ENCODE results near the gene FAM184A.

DNA sequence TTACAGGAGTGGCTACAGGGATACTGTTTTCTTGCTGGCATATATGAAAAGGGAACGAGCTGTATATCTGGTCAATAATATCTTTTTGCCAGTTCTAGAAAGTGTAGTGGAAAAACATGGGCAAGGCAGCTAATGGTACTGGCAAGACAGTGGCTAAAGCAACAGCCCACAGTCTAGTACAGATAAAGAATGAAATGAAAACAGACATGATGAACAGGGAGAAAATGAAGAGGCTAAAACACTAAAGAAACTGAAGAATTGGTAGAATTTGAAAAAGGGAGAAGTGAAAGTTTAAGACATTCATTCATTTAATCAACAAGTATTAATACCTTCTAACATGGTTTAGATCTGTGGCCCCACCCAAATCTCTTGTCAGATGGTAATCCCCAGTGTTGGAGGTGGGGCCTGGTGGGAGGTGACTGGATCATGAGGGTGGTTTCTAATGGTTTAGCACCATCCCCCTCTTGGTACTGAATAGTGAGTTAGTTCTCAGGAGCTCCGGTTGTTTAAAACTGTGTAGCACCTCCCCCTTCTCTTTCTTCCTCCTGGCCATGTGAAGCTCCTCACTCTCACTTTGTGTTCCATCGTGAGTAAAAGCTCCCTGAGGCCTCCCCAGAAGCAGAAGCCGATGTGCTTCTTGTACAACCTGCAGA, 18.1 kb downstream of the FAM184A start:
- TF ChIP-seq TAF1 (IDR thresholded peaks at IDR 0.05; ENCODE audit: low read depth, low read length): no peak
- TF ChIP-seq, protein P1, sequence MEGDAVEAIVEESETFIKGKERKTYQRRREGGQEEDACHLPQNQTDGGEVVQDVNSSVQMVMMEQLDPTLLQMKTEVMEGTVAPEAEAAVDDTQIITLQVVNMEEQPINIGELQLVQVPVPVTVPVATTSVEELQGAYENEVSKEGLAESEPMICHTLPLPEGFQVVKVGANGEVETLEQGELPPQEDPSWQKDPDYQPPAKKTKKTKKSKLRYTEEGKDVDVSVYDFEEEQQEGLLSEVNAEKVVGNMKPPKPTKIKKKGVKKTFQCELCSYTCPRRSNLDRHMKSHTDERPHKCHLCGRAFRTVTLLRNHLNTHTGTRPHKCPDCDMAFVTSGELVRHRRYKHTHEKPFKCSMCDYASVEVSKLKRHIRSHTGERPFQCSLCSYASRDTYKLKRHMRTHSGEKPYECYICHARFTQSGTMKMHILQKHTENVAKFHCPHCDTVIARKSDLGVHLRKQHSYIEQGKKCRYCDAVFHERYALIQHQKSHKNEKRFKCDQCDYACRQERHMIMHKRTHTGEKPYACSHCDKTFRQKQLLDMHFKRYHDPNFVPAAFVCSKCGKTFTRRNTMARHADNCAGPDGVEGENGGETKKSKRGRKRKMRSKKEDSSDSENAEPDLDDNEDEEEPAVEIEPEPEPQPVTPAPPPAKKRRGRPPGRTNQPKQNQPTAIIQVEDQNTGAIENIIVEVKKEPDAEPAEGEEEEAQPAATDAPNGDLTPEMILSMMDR (IDR thresholded peaks at IDR 0.05; ENCODE audit: control extremely low read depth in 1 of 3, insufficient read depth in 1 of 3, low read depth in 1 of 3, low read length in 3 of 3): no peak
- no peak for TF ChIP-seq HDAC2 (IDR thresholded peaks at IDR 0.05; ENCODE audit: borderline replicate concordance in 1 of 2, low read depth in 2 of 2, low read length in 2 of 2)
- TF ChIP-seq CEBPB (IDR thresholded peaks at IDR 0.05; ENCODE audit: low read depth, low read length): no peak
- TF ChIP-seq EP300 (IDR thresholded peaks at IDR 0.05; ENCODE audit: borderline replicate concordance in 1 of 2, low read depth in 2 of 2, low read length in 2 of 2): no peak
- no peak for TF ChIP-seq EGR1 (IDR thresholded peaks at IDR 0.05; ENCODE audit: borderline replicate concordance, low read depth, low read length)
- TF ChIP-seq RFX5 (IDR thresholded peaks at IDR 0.05; ENCODE audit: borderline replicate concordance, low read depth, low read length): no peak
- TF ChIP-seq, protein P2, sequence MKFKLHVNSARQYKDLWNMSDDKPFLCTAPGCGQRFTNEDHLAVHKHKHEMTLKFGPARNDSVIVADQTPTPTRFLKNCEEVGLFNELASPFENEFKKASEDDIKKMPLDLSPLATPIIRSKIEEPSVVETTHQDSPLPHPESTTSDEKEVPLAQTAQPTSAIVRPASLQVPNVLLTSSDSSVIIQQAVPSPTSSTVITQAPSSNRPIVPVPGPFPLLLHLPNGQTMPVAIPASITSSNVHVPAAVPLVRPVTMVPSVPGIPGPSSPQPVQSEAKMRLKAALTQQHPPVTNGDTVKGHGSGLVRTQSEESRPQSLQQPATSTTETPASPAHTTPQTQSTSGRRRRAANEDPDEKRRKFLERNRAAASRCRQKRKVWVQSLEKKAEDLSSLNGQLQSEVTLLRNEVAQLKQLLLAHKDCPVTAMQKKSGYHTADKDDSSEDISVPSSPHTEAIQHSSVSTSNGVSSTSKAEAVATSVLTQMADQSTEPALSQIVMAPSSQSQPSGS (IDR thresholded peaks at IDR 0.05; ENCODE audit: low read length): no peak
- no peak for TF ChIP-seq NRF1 (IDR thresholded peaks at IDR 0.05; ENCODE audit: low read depth, low read length)
- TF ChIP-seq GABPA (IDR thresholded peaks at IDR 0.05; ENCODE audit: borderline replicate concordance, insufficient read depth, low read length): no peak
- no peak for TF ChIP-seq SIRT6 (IDR thresholded peaks at IDR 0.05; ENCODE audit: low read length)
- TF ChIP-seq MAFK (IDR thresholded peaks at IDR 0.05; ENCODE audit: low read depth, low read length): no peak
- TF ChIP-seq CREB1 (IDR thresholded peaks at IDR 0.05): no peak
